SH-SY5Y (cell line): ENCODE results near the gene MATK.

Source experiments
- GATA2 ChIP-seq: IDR thresholded peaks from 2 replicates; pipeline ENCODE4 v1.6.1; 2011; ENCODE audit warnings: mild to moderate bottlenecking, low read depth, low read length
- GATA3 ChIP-seq: IDR thresholded peaks from 2 replicates; pipeline ENCODE4 v1.6.1; 2011; ENCODE audit warnings: low read depth, mild to moderate bottlenecking, low read length, moderate library complexity

GRCh38 chr19:3807131-3807480 lies 20.9 kb upstream of the MATK start:
- TF ChIP-seq GATA3 (no peak), GATA2 (no peak)
